Hematopoietic multipotent progenitor cell treated with erythropoietin and hydrocortisone succinate and interleukin-3 and kit ligand, for 17 days (in vitro differentiated cells): Measurements from ENCODE around the gene ABCC4.
"Not testable (repeated sequence)": the region's sequence is repeated elsewhere in the genome, so short reads cannot be mapped to it uniquely, and the experiment has no call there.

Experiments used
- DNase-seq: peaks from one replicate; pipeline ENCODE4 v3.0.0-alpha.2; 2015; ENCODE audit warnings: low spot score

The ABCC4 gene

GRCh38 chr13:95298169-95298965 is 2.9 kb downstream of the ABCC4 start:
- peak; percentile 54 for DNase-seq

- peak; percentile 85 for DNase-seq
These were observed 4.8 kb downstream of the ABCC4 start for GRCh38 chr13:95296326-95296925.

GRCh38 chr13:95295026-95295425 is 6.2 kb downstream of the ABCC4 start:
- DNase-seq, result peak; percentile 23

DNA sequence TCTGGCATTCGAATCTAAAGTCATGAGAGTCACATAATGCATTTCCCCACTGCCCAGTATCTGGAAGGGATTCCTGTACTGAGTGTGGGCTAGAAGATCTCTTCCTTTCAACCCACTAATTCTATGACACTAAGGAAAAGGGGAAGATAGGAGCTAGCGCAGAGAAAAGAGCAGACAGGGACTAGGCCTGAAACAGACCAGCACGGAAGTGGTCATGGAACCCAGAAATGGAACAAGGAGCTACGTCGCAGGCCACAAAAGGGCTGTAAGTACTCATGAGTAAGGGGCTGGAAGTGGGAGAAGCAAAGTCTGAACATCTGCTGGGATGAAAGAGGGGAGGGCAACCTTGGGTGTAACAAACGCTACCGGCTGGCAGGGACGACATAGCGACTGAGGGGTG is 8.6 kb downstream of the ABCC4 start:
- DNase-seq, result no peak

- not testable (repeated sequence) for DNase-seq
These were observed 11.3 kb downstream of the ABCC4 start for GRCh38 chr13:95289901-95290300.

DNA sequence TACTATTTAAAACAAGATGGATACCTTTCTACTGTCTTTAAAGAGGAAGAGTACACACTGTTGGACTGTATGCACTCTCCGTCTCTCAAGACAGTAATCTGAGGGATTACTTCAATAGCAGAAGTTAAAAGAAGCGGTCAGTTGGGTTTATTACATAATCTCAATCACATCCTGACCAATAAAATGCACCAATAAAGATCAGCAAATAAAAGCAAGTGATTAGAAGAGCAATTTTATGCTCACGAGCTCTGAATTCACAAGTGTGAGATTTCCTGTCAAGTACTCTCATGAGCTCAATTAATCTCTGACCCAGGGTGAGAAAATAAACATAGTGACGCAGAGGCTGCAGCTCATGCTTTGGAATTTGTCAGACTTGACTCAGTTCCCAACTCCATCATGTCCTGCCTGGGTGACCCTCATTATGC is 12.2 kb downstream of the ABCC4 start:
- peak; percentile 27 for DNase-seq

GRCh38 chr13:95284436-95284835 is 16.8 kb downstream of the ABCC4 start:
- DNase-seq, result peak; percentile 57

DNA sequence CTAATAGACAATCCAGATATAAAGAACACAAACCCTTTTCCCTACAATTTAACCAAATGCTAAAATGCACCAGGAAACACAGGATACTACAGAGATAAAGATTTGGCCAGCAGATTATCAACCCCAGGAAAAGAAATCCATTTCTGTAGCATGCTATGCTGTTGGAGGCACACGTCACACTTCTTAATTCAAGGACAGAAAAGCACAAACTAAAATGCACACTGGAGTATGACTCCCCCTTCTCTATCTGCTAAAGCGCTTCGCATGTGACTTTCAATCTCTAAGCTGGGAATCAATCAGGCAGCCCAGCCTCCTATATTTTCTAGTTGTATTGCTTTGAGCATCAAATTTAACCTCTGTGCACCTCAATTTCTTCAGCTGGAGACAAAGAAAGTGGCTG is 22.2 kb downstream of the ABCC4 start:
- DNase-seq, result peak; percentile 46

GRCh38 chr13:95276037-95276505 is 25.2 kb downstream of the ABCC4 start:
- DNase-seq, result no peak

- DNase-seq, result peak; percentile 42
These were observed 25.8 kb downstream of the ABCC4 start for GRCh38 chr13:95275322-95276036.

- DNase-seq, result peak; percentile 89
These were observed 27.6 kb downstream of the ABCC4 start for GRCh38 chr13:95273592-95274132.

DNA sequence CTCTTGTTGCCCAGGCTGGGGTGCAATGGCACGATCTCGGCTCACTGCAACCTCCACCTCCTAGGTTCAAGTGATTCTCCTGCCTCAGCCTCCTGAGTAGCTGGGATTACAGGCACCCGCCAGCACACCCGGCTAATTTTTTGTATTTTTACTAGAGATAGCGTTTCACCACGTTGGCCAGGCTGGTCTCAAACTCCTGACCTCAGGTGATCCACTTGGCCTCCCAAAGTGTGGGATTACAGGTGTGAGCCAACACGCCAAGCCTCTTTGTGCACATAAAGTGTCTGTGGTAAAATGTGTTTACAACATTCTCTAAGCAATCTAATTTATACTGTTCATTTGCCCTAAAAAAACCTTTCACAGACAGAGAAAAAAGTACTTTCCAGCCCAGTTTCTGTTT is 29.2 kb downstream of the ABCC4 start:
- DNase-seq, result peak; percentile 41

GRCh38 chr13:95269756-95270155 is 31.5 kb downstream of the ABCC4 start:
- DNase-seq, result peak; percentile 19

GRCh38 chr13:95268343-95269065 is 32.7 kb downstream of the ABCC4 start:
- peak; percentile 30 for DNase-seq

- peak; percentile 59 for DNase-seq
These were observed 33.4 kb downstream of the ABCC4 start for GRCh38 chr13:95267662-95268342.

GRCh38 chr13:95264225-95264624 is 37.0 kb downstream of the ABCC4 start:
- no peak for DNase-seq

DNA sequence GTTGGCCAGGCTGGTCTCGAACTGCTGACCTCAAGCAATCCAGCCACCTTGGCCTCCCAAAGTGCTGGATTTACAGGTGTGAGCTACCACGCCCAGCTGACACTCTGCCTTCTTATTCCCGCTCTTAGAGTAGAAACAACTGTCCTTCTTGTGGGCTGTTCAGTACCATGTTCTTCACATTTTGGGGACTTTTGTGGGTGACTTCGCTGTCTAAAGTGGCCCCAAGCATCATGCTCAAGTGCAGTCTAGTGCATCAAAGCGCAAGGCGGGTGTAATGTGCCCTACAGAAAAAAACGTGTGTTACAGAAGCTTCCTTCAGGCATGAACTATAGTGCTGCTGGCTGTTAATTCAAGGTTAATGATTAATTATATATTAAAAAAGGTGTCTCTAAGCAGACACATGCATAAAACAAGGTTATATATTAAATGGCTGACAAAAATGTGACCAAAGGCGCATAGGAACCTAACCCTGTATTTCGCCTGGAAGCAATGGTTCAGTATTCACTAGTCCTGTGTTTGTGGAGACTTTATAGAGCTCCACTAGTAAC is 38.3 kb downstream of the ABCC4 start:
- DNase-seq, result no peak

DNA sequence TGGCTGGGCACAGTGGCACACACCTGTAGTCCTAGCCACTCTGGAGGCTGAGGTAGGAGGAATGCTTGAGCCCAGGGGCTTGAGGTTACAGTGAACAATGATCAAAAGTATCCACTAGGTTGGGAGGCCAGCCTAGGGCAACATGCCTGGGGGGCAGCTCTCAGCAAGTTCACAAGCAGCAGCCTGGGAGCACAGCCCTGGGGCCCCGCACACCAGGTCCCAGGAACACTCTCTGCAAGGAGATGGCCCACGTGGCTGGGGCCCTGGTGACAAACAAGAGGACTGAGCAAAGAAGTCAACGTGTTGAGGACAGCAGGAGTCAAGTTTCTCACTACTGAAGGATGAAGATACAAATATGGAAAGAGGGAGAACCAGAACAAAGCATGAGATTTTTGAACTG is 39.3 kb downstream of the ABCC4 start:
- DNase-seq, result no peak

DNA sequence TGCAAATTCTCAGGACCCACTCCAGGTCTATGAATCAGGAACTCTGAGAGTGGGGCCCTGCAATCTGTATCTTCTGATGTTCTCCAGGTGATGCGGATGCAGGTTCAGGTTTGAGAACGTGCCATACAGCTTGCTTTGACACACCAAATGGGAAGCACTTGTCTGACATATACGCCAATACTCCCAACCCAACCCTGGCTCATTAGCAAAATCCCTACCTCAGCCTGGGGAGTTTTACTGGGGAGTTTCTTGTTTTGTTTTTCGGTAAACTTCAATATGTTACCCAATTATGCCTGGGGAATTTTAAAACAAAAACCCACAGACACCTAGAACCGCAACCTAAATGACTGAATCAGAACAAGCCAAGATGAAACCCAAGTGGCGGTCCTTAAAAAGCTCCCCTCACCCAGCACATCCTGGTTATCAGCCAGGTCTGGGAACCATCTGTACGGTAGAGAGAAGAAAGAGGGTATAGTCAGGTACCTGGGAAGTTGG is 41.2 kb downstream of the ABCC4 start:
- no peak for DNase-seq

DNA sequence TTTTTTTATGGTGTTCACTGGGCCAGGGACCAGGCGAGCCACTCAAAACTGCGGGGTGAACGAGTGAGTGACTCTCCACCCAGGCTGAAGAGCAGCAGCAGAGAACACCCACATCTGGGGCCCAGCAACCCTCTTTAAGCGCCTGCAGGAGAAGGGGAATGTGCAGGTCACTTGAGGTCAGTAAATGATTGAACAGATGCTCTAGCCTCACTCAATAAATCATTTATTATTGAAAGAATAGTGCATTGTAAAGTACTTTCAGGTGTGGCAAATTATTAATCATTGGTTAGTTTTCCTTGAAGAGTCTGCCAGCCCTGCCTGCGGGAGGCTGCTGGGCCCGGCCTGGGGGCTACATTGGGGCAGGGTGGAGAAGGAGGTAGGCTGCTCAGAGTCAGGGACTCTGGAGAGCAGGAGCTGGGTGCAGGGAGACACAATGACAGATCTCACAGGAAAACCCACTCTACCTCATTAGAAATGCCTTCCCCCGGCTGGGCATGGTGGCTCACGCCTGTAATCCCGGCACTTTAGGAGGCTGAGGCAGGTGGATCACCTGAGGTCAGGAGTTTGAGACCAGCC is 42.5 kb downstream of the ABCC4 start:
- no peak for DNase-seq
